ENCODE measurements around the gene MAPK11.

Gene MAPK11

GRCh38 chr22:50248196-50249081 is 21.7 kb downstream of the MAPK11 start:
- H3K4me3 Mint-ChIP-seq, result no peak overlapping the region

DNA sequence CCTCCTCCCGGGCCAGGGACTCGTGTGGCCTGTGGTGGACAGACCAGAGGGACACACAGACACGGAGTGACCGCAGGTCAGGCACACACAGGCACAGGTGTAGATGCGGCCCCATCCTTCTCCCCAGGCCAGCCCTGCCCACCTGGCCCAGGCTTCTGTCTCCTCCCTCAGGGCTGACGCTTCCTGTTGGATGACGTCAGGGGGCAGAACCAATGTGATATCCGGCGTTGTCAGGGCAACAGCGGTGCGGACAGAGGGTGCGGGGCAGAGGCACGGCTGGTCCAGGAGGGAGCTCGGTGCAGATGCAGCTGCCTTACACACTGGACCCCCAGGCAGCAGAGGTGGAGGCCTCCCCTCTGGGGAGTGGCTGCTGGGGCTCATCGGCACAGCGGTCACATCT is 22.4 kb downstream of the MAPK11 start:
- H3K4me3 Mint-ChIP-seq, result no peak overlapping the region
- no peak overlapping the region for H3K27ac Mint-ChIP-seq
- no peaks in the 10 kb centered on the region for H3K27me3 Mint-ChIP-seq
- no peaks in the 10 kb centered on the region for H3K9me3 Mint-ChIP-seq (ENCODE audit: low read depth)
- peaks cover 2% of the 10 kb centered on the region for H3K36me3 Mint-ChIP-seq
- peaks cover 9% of the 10 kb centered on the region for H3K4me1 Mint-ChIP-seq (ENCODE audit: low read depth)

More at GRCh38 chr22:50248196-50249081, 21.7 kb downstream of the MAPK11 start:
- peaks cover 8% of the 10 kb centered on the region for H3K4me1 Mint-ChIP-seq (ENCODE audit: low read depth)
- H3K27me3 Mint-ChIP-seq, result no peaks in the 10 kb centered on the region
- H3K9me3 Mint-ChIP-seq (ENCODE audit: low read depth), result no peaks in the 10 kb centered on the region
- H3K27ac Mint-ChIP-seq, result no peak overlapping the region
- peaks cover 2% of the 10 kb centered on the region for H3K36me3 Mint-ChIP-seq

DNA sequence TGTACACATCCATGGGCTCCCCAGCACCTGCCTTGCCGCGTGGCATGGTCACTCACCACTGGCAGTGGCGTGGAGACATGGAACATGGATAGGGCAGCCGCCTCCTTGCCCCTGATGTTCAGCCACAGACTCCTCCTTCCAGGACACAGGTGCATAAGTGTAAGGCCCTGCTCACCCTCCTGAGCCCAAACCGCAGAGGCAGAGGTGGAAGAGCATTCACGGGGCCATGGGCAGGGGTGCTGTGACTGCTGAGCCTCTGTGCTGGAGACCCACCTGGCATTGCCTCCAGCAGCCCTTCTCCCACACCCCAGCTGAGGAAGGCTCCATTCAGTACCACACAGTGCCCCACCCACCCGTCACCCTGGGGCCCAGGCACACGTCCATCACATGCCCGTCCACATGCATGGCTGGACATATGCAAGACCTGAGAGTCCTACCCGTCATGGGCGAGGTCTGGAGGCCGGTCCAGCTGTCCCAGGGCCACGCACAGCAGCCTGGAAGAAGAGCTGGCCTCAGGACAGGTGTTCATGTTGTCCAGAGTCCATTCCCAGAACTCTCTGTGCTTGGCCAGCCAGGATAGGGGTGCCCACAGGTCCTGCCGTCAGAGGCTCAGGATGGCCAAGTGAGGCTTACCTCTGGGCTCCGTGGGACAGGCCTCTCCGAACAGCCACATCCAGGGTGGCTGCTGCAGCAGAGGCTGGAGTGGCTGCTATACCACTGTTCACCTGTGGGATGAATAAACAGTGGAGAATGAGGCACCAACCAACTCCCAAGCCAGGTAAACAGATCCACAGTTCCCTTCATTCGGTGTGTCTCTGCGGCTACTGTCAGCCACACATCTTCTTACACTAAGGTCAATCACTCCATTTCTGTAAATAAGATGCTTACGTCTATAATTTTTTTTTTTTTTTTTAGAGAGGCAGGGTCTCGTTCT is 23.7 kb downstream of the MAPK11 start:
- Mint-ChIP-seq H3K4me3 (peak overlapping the region; percentile 53), H3K36me3 (peaks cover 2% of the 10 kb centered on the region), H3K4me1 (ENCODE audit: low read depth) (peaks cover 20% of the 10 kb centered on the region), H3K27me3 (no peaks in the 10 kb centered on the region), H3K27ac (peak overlapping the region; percentile 34), H3K9me3 (ENCODE audit: low read depth) (no peaks in the 10 kb centered on the region)

DNA sequence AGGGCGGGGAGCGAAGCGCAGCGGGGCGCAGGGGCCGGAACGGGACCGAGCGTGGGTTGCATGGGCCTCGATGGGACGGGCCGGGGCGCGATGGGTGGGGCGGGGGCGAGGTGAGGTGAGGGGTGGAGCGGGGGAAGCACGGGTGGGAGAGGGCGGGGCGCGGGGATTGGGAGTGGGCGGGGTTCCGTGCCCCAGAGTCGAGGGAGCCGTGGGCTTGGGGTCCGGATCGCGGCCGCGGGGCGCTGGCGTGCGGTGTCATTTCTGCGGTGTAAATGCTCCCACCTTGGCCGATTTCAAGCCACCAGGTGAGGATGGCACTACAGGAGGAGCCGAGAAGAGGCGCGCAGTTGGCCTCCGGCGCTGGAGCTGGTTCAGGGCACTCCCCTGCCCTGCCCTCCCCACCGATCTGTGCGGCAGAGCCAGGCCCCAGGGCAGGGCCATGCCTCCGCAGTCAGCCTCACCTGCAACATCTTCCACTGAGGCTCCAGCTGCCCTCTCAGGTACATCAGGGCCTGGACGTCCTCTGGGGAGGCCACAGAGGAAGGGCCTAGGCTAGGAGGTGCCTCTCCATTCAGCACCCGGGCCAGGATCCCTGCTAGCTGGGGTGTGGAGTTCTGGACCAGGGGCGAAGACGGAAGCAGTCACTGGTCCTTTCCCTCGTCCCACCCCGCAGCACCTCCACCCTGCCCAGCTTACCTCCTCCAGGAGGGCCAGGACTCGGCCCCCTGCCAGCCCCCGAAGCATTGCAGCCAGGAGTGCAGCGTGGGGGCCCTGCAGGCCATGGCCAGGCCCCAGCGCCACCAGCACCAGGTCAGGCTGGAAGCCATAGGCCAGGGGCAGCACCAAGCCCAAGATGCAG is 24.7 kb downstream of the MAPK11 start:
- Mint-ChIP-seq H3K36me3 (peaks cover 4% of the 10 kb centered on the region), H3K27me3 (no peaks in the 10 kb centered on the region), H3K9me3 (ENCODE audit: low read depth) (no peaks in the 10 kb centered on the region), H3K27ac (peak overlapping the region; percentile 100), H3K4me3 (peak overlapping the region; percentile 100), H3K4me1 (ENCODE audit: low read depth) (peaks cover 26% of the 10 kb centered on the region)

DNA sequence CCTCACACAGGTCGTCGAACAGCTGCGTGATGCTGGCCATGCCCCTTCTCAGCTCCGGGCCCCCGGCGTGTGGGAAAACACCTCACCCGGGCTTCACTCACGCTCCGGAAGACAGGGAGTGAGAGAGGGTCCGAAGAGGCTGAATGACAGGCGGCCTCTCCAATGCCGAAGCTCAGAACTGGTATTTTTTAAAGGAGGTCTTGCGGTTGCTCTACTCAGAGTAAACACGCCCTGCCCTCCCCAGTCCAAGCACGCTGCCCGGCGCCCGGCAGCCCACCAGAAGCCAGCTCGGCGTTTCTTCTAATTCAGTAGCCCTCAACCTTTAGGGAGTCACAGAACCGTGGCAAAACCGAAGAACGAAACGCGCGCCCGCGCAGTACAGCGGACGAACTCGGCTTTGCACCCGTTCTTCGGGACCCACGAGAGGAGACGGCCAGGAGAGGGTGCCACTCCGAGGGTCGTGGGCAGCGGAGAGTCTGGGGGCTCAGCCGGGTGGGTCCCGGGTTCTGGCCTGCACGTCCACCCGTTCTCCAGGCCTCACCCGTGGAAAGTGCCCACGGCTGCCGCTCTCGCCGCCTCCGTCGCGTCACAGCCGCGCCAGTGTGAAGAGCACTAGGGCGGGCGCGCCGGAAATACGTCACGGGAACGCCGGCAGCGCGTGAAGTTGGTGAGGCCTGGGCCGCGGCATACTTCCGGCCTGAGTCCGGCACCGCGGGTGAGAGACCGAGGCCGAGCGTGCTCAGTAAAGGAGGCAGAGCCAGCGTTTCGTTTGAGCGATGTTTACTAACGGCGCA is 25.6 kb downstream of the MAPK11 start, which contains the start of gene TUBGCP6:
TUBGCP6 (minus strand) TSS at position 604 of the 794 bp plus-strand sequence; CDS start at position 40, 564 bp downstream.
- Mint-ChIP-seq H3K4me3 (peak within 1 kb of the TSS; percentile 100), H3K27me3 (no peaks in the 10 kb centered on the region), H3K36me3 (peaks cover 4% of the 10 kb centered on the region), H3K27ac (peak within 1 kb of the TSS; percentile 100), H3K9me3 (ENCODE audit: low read depth) (no peaks in the 10 kb centered on the region), H3K4me1 (ENCODE audit: low read depth) (peaks cover 24% of the 10 kb centered on the region)

- Mint-ChIP-seq H3K9me3 (ENCODE audit: low read depth) (no peaks in the 10 kb centered on the region), H3K4me1 (ENCODE audit: low read depth) (peaks cover 24% of the 10 kb centered on the region), H3K36me3 (peaks cover 4% of the 10 kb centered on the region), H3K4me3 (peak overlapping the region; percentile 100), H3K27ac (peak overlapping the region; percentile 100), H3K27me3 (no peaks in the 10 kb centered on the region)
These were observed 26.3 kb downstream of the MAPK11 start for GRCh38 chr22:50243685-50244419.

DNA sequence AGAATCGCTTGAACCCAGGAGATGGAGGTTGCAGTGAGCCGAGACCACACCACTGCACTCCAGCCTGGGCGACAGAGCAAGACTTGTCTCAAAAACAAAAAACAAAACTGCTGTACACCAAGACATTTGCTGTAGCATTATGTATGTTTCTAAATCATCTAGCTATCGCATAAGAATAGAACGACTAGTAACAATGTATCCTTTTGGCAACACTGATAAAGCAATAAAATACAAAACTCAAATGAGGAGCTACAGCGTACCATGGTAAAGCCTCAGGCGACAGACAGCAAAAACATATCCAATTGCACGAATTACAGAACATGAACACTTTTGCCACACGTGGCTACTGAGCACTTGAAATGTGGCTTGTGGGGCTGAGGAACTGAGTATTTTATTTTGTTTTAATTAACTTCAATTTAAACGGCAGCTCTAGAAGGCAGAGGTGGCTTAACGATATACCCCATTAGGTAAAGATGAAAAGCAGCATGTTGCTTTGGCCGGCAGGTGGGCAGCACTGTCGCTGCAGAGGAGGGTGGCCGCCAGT is 27.7 kb downstream of the MAPK11 start:
- Mint-ChIP-seq H3K9me3 (ENCODE audit: low read depth) (no peaks in the 10 kb centered on the region), H3K4me3 (peak overlapping the region; percentile 100), H3K36me3 (peaks cover 4% of the 10 kb centered on the region), H3K4me1 (ENCODE audit: low read depth) (peaks cover 29% of the 10 kb centered on the region), H3K27me3 (no peaks in the 10 kb centered on the region), H3K27ac (peak overlapping the region; percentile 55)

GRCh38 chr22:50238755-50239154 is 31.4 kb downstream of the MAPK11 start:
- Mint-ChIP-seq H3K27me3 (no peaks in the 10 kb centered on the region), H3K36me3 (peaks cover 4% of the 10 kb centered on the region), H3K4me1 (ENCODE audit: low read depth) (peaks cover 29% of the 10 kb centered on the region), H3K9me3 (ENCODE audit: low read depth) (no peaks in the 10 kb centered on the region), H3K27ac (no peak overlapping the region), H3K4me3 (no peak overlapping the region)

DNA sequence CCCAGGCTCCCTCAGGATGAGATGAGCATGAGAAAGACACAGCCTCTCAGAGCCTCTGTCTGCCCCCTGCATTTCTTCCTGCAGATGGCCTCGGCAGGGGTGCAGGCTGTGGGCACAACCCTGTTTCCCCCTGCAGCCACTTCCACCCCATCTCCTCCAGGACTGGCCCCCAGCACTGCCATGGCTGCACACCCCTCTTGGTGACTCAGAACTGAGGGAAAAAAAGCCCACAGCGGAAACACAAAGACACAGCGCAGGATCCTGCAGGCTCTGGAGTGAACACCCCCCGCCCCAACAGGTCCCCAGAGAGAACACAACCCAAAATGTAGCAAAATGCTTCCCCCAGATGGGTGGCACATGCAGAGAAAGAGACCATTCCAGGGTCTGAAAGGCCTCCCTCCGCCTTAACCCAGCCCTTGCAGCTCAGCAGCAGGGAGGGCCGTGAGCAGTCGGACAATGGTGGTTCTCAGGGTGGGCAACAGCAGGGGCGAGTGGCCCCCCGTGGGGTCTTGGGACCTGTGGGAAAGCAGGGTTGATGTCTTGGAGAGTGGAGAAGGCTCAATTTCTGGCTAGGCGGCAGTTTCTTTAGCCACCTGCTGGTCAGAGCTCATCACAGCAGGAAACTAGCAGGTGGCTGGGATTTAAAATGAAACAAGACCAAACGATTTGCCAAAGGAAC is 33.3 kb downstream of the MAPK11 start:
- no peaks in the 10 kb centered on the region for H3K27me3 Mint-ChIP-seq
- no peaks in the 10 kb centered on the region for H3K9me3 Mint-ChIP-seq (ENCODE audit: low read depth)
- no peak overlapping the region for H3K4me3 Mint-ChIP-seq
- no peak overlapping the region for H3K27ac Mint-ChIP-seq
- H3K36me3 Mint-ChIP-seq, result peaks cover 4% of the 10 kb centered on the region
- peaks cover 23% of the 10 kb centered on the region for H3K4me1 Mint-ChIP-seq (ENCODE audit: low read depth)

GRCh38 chr22:50233223-50233622 is 37.0 kb downstream of the MAPK11 start:
- H3K4me3 Mint-ChIP-seq, result no peak overlapping the region
- H3K36me3 Mint-ChIP-seq, result peaks cover 2% of the 10 kb centered on the region
- peaks cover 12% of the 10 kb centered on the region for H3K4me1 Mint-ChIP-seq (ENCODE audit: low read depth)
- no peak overlapping the region for H3K27ac Mint-ChIP-seq
- no peaks in the 10 kb centered on the region for H3K27me3 Mint-ChIP-seq
- no peaks in the 10 kb centered on the region for H3K9me3 Mint-ChIP-seq (ENCODE audit: low read depth)

DNA sequence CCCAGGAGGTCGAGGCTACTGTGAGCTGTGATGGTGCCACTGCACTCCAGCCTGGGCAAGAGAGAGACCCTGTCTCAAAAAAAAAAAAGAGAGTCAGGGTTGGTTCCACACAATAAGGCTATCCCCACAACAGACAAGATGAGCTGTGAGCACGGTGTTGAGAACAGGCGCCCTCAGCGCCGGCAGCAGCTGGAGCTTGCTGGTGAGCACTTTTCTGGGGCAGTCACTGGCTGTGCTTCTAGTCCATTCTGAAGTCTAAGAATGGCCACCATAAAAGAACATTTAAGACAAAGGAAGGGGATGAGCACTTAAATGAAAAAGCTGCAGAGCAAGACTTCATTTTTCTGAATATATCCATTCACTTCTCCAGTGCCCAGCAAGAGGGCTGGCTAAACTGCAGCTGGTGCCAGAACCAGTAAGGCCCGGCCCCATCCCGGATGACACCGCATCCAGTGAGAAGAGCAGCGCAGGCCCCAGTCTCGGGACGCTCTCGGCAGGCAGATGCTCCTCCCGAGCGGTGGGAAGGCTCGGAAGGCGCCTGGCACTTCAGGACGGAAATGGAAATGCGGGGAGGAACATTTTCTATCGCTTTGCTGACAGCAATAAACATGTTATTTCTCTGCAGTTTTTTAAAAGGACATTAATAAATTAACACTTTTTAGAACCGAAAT is 37.6 kb downstream of the MAPK11 start:
- no peak overlapping the region for H3K4me3 Mint-ChIP-seq
- H3K4me1 Mint-ChIP-seq (ENCODE audit: low read depth), result peaks cover 9% of the 10 kb centered on the region
- no peak overlapping the region for H3K27ac Mint-ChIP-seq
- H3K36me3 Mint-ChIP-seq, result peaks cover 2% of the 10 kb centered on the region
- no peaks in the 10 kb centered on the region for H3K9me3 Mint-ChIP-seq (ENCODE audit: low read depth)
- H3K27me3 Mint-ChIP-seq, result no peaks in the 10 kb centered on the region

DNA sequence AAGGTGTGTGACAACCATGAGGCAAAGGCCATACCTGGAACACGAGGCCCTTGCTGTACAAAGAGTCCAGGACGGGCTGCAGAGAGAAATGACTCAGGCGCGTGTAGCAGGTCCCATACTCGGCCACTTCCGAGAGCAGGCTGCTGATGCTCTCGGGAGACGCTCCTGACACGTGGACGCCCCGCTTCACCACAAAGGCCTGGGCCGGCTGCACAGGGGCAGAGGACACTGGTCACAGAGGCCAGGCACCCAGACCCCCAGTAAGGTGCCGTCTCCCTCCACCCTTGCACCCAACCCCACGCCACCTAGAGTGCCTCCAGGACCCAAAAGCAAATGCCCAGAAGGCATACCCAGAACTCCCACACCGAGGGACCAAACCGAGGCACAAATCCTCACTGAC is 40.8 kb downstream of the MAPK11 start:
- Mint-ChIP-seq H3K4me1 (ENCODE audit: low read depth) (peaks cover 3% of the 10 kb centered on the region), H3K4me3 (no peak overlapping the region), H3K36me3 (no peaks in the 10 kb centered on the region), H3K9me3 (ENCODE audit: low read depth) (no peaks in the 10 kb centered on the region), H3K27me3 (no peaks in the 10 kb centered on the region), H3K27ac (no peak overlapping the region)

All from activated naive CD8-positive, alpha-beta T cell (primary cell).